HL-60 (cell line): ENCODE data around the gene GFRA4.

Source experiments
- CTCF ChIP-seq: IDR thresholded peaks from one replicate; pipeline ENCODE4 v1.5.1; 2011; ENCODE audit warnings: low read length, control low read depth, inconsistent platforms; ENCODE audit not compliant: insufficient read depth
- REST ChIP-seq: IDR thresholded peaks from 2 replicates; pipeline ENCODE4 v1.6.1; 2012; ENCODE audit warnings: low read depth; ENCODE audit not compliant: insufficient replicate concordance

GRCh38 chr20:3704087-3704486 lies 40.9 kb upstream of the GFRA4 start:
- TF ChIP-seq CTCF = no peak
- TF ChIP-seq REST = no peak
